ENCODE measurements around the gene RBMS1.

The RBMS1 gene

DNA sequence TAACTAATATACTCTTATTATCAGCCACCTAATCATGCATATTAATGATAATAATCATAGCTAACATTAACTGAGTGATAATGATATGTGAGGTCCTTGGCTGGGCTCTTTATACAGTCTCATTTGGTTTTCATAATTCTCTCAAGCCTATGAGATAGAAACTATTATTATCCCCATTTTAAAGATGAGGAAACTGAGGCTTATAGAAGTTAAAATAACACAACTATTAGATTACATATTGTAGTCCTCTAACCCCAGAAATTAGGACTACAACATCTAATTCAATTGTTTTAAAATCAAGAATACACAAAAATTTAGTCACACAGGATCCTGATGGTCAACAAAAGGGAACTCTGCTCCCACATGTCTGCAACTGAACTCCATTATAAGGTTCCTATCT lies 209.9 kb downstream of the RBMS1 start:
- Histone ChIP-seq H3K9ac (ENCODE audit: low read depth in 1 of 2, low read length in 2 of 2) (no peak overlapping the region), H3K27me3 (ENCODE audit: control insufficient read depth in 1 of 2, insufficient read depth in 2 of 2, low read length in 2 of 2) (no peaks in the 10 kb centered on the region), H3K27ac (ENCODE audit: low read depth, low read length) (no peak overlapping the region), H3K36me3 (ENCODE audit: control insufficient read depth in 1 of 2, insufficient read depth in 2 of 2, low read length in 2 of 2) (peaks cover 0 to 12% of the 10 kb centered on the region in 2 donors), H3K9me3 (ENCODE audit: control insufficient read depth in 1 of 2, low read length in 2 of 2) (no peaks in the 10 kb centered on the region), H3K4me1 (ENCODE audit: control insufficient read depth in 1 of 2, insufficient read depth in 2 of 2, low read length in 2 of 2) (no peaks in the 10 kb centered on the region), H3K4me3 (ENCODE audit: low read depth in 1 of 2, low read length in 2 of 2) (no peak overlapping the region)

GRCh38 chr2:160282063-160282580 lies 211.5 kb downstream of the RBMS1 start:
- no peaks in the 10 kb centered on the region for H3K4me1 ChIP-seq (ENCODE audit: control insufficient read depth in 1 of 2, insufficient read depth in 2 of 2, low read length in 2 of 2)
- H3K27ac ChIP-seq (ENCODE audit: low read depth, low read length): no peak overlapping the region
- H3K9me3 ChIP-seq (ENCODE audit: control insufficient read depth in 1 of 2, low read length in 2 of 2): no peaks in the 10 kb centered on the region
- no peak overlapping the region for H3K9ac ChIP-seq (ENCODE audit: low read depth in 1 of 2, low read length in 2 of 2)
- no peak overlapping the region for H3K4me3 ChIP-seq (ENCODE audit: low read depth in 1 of 2, low read length in 2 of 2)
- no peaks in the 10 kb centered on the region for H3K27me3 ChIP-seq (ENCODE audit: control insufficient read depth in 1 of 2, insufficient read depth in 2 of 2, low read length in 2 of 2)
- H3K36me3 ChIP-seq (ENCODE audit: control insufficient read depth in 1 of 2, insufficient read depth in 2 of 2, low read length in 2 of 2): peaks cover 0 to 25% of the 10 kb centered on the region in 2 donors

DNA sequence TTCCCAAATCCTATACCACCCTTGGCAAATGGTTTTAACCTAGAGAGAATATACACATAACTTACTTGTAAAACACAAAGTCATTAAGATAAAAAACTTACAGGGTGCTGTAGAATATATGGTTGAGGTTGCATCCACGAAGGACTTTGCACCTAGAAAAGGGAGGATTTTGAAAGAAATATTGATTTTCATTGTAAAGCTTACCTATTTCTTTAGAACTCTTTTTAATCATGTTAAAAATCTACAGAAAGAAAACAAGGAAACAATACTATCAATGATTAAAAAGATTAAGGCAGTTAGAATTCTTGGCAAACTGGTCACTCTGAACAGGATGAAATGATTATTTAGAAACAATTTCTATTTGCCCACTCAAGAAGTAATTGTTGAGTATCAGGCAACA lies 212.4 kb downstream of the RBMS1 start:
- no peak overlapping the region for H3K9ac ChIP-seq (ENCODE audit: low read depth in 1 of 2, low read length in 2 of 2)
- no peak overlapping the region for H3K4me3 ChIP-seq (ENCODE audit: low read depth in 1 of 2, low read length in 2 of 2)
- H3K27me3 ChIP-seq (ENCODE audit: control insufficient read depth in 1 of 2, insufficient read depth in 2 of 2, low read length in 2 of 2): no peaks in the 10 kb centered on the region
- H3K36me3 ChIP-seq (ENCODE audit: control insufficient read depth in 1 of 2, insufficient read depth in 2 of 2, low read length in 2 of 2): peaks cover 0 to 31% of the 10 kb centered on the region in 2 donors
- H3K27ac ChIP-seq (ENCODE audit: low read depth, low read length): no peak overlapping the region
- H3K4me1 ChIP-seq (ENCODE audit: control insufficient read depth in 1 of 2, insufficient read depth in 2 of 2, low read length in 2 of 2): no peaks in the 10 kb centered on the region
- H3K9me3 ChIP-seq (ENCODE audit: control insufficient read depth in 1 of 2, low read length in 2 of 2): no peaks in the 10 kb centered on the region

GRCh38 chr2:160279813-160280465 lies 213.7 kb downstream of the RBMS1 start:
- H3K27me3 ChIP-seq (ENCODE audit: control insufficient read depth in 1 of 2, insufficient read depth in 2 of 2, low read length in 2 of 2): no peaks in the 10 kb centered on the region
- H3K4me1 ChIP-seq (ENCODE audit: control insufficient read depth in 1 of 2, insufficient read depth in 2 of 2, low read length in 2 of 2): peaks cover 0 to 7% of the 10 kb centered on the region in 2 donors
- no peak overlapping the region for H3K9ac ChIP-seq (ENCODE audit: low read depth in 1 of 2, low read length in 2 of 2)
- H3K36me3 ChIP-seq (ENCODE audit: control insufficient read depth in 1 of 2, insufficient read depth in 2 of 2, low read length in 2 of 2): peaks cover 0 to 31% of the 10 kb centered on the region in 2 donors
- H3K9me3 ChIP-seq (ENCODE audit: control insufficient read depth in 1 of 2, low read length in 2 of 2): no peaks in the 10 kb centered on the region
- H3K4me3 ChIP-seq (ENCODE audit: low read depth in 1 of 2, low read length in 2 of 2): no peak overlapping the region
- no peak overlapping the region for H3K27ac ChIP-seq (ENCODE audit: low read depth, low read length)

DNA sequence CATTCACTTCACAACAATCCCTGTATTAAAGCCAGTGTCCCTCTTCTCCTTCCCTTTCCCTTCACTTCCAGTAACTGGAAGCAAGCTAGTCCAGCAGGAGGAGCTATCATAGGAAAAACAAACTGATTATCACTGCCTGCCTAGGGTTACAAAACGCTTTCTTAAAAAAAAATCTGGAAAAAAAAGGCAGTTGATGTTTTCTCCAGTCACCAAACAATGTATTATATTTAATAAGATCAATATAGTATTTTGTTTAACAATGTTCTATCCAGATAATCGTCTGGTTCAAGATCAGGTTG lies 214.8 kb downstream of the RBMS1 start:
- H3K27ac ChIP-seq (ENCODE audit: low read depth, low read length): no peak overlapping the region
- H3K36me3 ChIP-seq (ENCODE audit: control insufficient read depth in 1 of 2, insufficient read depth in 2 of 2, low read length in 2 of 2): peaks cover 0 to 25% of the 10 kb centered on the region in 2 donors
- no peaks in the 10 kb centered on the region for H3K9me3 ChIP-seq (ENCODE audit: control insufficient read depth in 1 of 2, low read length in 2 of 2)
- H3K4me1 ChIP-seq (ENCODE audit: control insufficient read depth in 1 of 2, insufficient read depth in 2 of 2, low read length in 2 of 2): peaks cover 0 to 7% of the 10 kb centered on the region in 2 donors
- H3K4me3 ChIP-seq (ENCODE audit: low read depth in 1 of 2, low read length in 2 of 2): no peak overlapping the region
- no peaks in the 10 kb centered on the region for H3K27me3 ChIP-seq (ENCODE audit: control insufficient read depth in 1 of 2, insufficient read depth in 2 of 2, low read length in 2 of 2)
- no peak overlapping the region for H3K9ac ChIP-seq (ENCODE audit: low read depth in 1 of 2, low read length in 2 of 2)

DNA sequence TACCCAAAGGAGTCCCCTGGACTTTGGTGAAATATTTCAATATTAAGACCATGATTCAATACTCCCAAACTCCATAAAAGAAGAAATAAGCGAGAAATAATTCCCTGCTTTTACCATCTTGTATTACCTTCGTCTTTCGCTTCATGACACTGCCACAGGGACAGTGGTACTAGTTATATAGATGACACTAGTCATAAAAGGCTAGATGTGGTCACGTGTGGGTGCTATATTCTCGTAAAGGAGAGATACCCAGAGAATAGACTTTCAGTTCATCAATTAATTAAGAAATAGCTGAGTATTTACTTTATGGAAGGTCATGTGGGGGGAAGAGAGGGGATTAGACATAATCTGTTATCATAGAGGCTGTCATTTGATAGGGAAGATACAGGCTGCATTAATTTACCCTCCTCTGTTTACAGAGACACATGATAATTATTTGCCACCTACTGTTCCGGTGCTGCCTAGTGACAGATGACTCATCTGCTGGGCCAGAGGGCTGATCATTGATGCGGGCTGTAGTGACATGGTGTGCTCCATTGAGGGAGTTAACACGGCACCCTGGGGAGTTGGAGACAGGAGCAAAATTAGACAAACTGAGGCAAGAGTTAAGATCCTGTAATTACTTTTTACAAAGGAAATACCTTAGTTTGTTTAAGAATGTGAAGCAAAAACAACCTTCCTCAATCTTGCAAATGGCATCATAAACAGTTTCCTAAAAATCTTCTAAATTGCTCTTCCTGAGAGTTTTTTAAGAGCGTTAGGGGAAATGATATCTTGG lies 215.3 kb downstream of the RBMS1 start:
- no peak overlapping the region for H3K9ac ChIP-seq (ENCODE audit: low read depth in 1 of 2, low read length in 2 of 2)
- H3K4me1 ChIP-seq (ENCODE audit: control insufficient read depth in 1 of 2, insufficient read depth in 2 of 2, low read length in 2 of 2): peaks cover 0 to 7% of the 10 kb centered on the region in 2 donors
- H3K4me3 ChIP-seq (ENCODE audit: low read depth in 1 of 2, low read length in 2 of 2): no peak overlapping the region
- H3K27ac ChIP-seq (ENCODE audit: low read depth, low read length): no peak overlapping the region
- no peaks in the 10 kb centered on the region for H3K9me3 ChIP-seq (ENCODE audit: control insufficient read depth in 1 of 2, low read length in 2 of 2)
- H3K27me3 ChIP-seq (ENCODE audit: control insufficient read depth in 1 of 2, insufficient read depth in 2 of 2, low read length in 2 of 2): no peaks in the 10 kb centered on the region
- peaks cover 0 to 24% of the 10 kb centered on the region in 2 donors for H3K36me3 ChIP-seq (ENCODE audit: control insufficient read depth in 1 of 2, insufficient read depth in 2 of 2, low read length in 2 of 2)

DNA sequence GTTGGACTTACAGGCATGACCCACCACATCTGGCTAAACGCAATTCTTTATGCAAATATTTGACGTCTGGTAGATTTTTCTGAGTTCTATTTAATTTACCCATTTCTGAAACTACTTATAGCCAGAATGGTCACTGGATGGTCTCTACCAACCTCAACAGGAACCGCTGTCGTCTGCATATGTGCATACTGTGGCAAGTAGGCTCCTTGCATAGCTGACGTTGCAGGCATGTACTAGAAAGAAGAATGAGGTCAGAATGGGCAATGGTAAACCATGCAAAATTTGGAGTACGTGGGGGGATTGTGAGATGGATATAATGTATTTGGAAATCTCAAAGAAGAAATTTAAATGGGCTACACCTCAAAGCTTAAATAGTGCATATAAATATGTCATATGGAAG lies 216.5 kb downstream of the RBMS1 start:
- Histone ChIP-seq H3K9ac (ENCODE audit: low read depth in 1 of 2, low read length in 2 of 2) (no peak overlapping the region), H3K4me3 (ENCODE audit: low read depth in 1 of 2, low read length in 2 of 2) (no peak overlapping the region), H3K27me3 (ENCODE audit: control insufficient read depth in 1 of 2, insufficient read depth in 2 of 2, low read length in 2 of 2) (no peaks in the 10 kb centered on the region), H3K27ac (ENCODE audit: low read depth, low read length) (no peak overlapping the region), H3K9me3 (ENCODE audit: control insufficient read depth in 1 of 2, low read length in 2 of 2) (no peaks in the 10 kb centered on the region), H3K36me3 (ENCODE audit: control insufficient read depth in 1 of 2, insufficient read depth in 2 of 2, low read length in 2 of 2) (peaks cover 0 to 19% of the 10 kb centered on the region in 2 donors), H3K4me1 (ENCODE audit: control insufficient read depth in 1 of 2, insufficient read depth in 2 of 2, low read length in 2 of 2) (peaks cover 0 to 7% of the 10 kb centered on the region in 2 donors)

DNA sequence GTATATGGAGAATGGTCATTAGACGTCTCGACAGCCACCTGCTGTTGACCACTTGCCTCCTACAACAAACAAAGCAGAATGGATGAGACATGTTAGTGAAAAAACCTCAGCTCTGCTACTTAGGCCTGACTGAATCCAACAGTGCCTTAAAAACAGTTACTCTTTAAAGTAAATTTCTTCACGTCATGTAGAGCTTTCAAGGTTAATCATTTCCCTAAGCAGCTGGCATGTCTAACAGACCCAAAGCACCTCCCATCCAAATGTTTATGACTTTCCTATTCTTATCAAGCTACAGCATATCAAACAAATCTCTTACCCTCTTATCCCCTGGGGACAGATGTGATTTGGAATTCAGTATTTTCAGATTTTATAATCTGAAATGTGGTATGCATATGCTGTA lies 218.0 kb downstream of the RBMS1 start:
- H3K9me3 ChIP-seq (ENCODE audit: control insufficient read depth in 1 of 2, low read length in 2 of 2): no peaks in the 10 kb centered on the region
- no peak overlapping the region for H3K9ac ChIP-seq (ENCODE audit: low read depth in 1 of 2, low read length in 2 of 2)
- peaks cover 11 to 19% of the 10 kb centered on the region in 2 donors for H3K4me1 ChIP-seq (ENCODE audit: control insufficient read depth in 1 of 2, insufficient read depth in 2 of 2, low read length in 2 of 2)
- no peak overlapping the region for H3K27ac ChIP-seq (ENCODE audit: low read depth, low read length)
- peaks cover 0 to 19% of the 10 kb centered on the region in 2 donors for H3K36me3 ChIP-seq (ENCODE audit: control insufficient read depth in 1 of 2, insufficient read depth in 2 of 2, low read length in 2 of 2)
- H3K27me3 ChIP-seq (ENCODE audit: control insufficient read depth in 1 of 2, insufficient read depth in 2 of 2, low read length in 2 of 2): no peaks in the 10 kb centered on the region
- no peak overlapping the region for H3K4me3 ChIP-seq (ENCODE audit: low read depth in 1 of 2, low read length in 2 of 2)

DNA sequence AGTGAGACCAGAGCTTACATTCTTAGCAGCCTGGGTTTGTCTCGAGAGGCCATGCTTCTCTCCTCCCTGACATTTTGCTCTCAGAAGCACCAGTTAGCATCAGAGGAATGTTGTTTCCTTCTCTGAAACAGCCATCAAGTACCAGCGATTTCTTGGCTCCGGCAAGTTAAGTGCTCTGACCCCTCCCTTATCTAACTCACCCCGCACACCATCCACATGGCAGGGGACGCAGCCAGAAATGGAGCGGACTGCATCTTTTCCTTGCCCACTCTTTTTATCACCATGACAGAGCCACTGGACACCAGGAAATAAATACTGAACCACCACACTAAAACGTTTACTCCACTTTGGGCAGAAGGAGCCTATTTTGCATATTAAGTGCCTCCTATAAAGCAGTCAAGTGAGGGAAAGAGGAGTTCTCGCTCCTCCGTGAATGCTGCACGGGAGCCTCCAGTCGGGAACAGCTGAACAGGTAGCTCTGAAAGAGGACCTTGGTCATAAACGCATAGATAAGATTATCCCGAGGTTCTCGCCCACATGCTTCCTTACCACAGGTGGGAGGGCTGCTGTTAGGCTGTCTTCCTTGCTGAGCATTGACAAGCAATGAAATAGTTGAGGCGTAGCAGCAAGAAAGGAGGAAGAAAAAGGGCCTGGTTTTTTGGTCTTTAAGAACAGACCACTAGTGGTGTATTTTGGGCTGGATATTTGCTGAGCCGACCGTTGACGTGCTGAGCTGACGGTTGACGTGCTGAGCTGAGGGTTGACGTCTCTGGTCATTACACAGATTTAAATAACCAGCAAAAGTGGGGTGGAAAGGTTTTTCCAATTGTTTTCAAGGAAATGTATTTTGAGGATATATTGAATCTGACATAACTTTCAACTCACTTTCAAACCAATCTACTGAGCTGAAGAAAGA lies 222.2 kb downstream of the RBMS1 start:
- Histone ChIP-seq H3K27ac (ENCODE audit: low read depth, low read length) (peak overlapping the region; percentile 87), H3K9ac (ENCODE audit: low read depth in 1 of 2, low read length in 2 of 2) (peak overlapping the region; percentile 72 to 83), H3K4me3 (ENCODE audit: low read depth in 1 of 2, low read length in 2 of 2) (peak overlapping the region; percentile 58 to 83), H3K36me3 (ENCODE audit: control insufficient read depth in 1 of 2, insufficient read depth in 2 of 2, low read length in 2 of 2) (no peaks in the 10 kb centered on the region), H3K9me3 (ENCODE audit: control insufficient read depth in 1 of 2, low read length in 2 of 2) (no peaks in the 10 kb centered on the region), H3K27me3 (ENCODE audit: control insufficient read depth in 1 of 2, insufficient read depth in 2 of 2, low read length in 2 of 2) (no peaks in the 10 kb centered on the region), H3K4me1 (ENCODE audit: control insufficient read depth in 1 of 2, insufficient read depth in 2 of 2, low read length in 2 of 2) (peaks cover 22 to 26% of the 10 kb centered on the region in 2 donors)

Measured in duodenal mucosa (tissue), 2 donors.